NCI-H460 (cell line): ENCODE data around the gene OPN1MW. TPM values are rescaled to one million over a fixed set of nuclear protein-coding genes. Genes with fewer than 3 reads are reported as not detected.
"Not testable (repeated sequence)": the region's sequence is repeated elsewhere in the genome, so short reads cannot be mapped to it uniquely, and the experiment has no call there.

Source experiments
- DNase-seq: peaks from one replicate; pipeline ENCODE4 v3.0.0-alpha.2; 2016; ENCODE audit warnings: low read depth; ENCODE audit errors: extremely low read depth
- total RNA-seq: library from RNA; depleted of rRNA; stranded (reverse); fragments of >200 nt; shearing (Covaris generic); gene quantifications from 2 replicates; pipeline ENCODE4 v1.2.3, GENCODE V29; 2014; rRNA removed

The OPN1MW gene
- total RNA-seq, 1 experiment from 2014 or later = not detected

DNA sequence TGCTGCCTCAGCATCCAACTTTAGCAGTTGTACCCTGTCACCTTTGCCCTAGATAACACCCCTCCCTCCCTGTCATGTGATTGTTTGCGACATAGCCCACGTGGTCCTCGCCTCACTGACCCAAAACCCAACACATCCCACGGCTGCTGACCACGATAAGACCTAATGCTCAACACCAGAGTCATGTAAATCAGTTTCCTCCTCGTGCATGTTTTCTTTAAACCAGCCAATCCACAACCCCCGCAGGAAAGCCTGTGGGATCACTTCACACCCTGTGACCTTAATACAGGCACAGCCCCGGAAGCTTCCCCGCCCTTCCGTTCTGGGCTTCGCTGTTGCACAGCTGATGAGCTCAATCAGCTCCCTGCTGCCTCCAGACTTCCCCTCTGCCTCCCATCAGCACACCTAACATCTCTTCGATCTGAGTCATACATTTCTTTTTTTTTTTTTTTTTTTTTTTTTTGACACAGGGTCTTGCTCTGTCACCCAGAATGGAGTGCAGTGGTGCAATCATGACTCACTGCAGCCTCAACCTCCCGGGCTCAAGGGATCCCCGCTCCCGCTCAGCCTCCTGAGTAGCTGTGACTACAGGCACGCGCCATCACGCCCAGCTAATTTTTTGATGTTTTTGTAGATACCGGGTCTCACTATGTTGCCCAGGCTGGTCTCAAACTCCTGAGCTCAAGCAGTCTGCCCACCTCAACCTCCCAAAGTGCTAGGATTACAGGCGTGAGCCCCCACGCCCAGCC is 27.4 kb downstream of the OPN1MW start:
- DNase-seq = not testable (repeated sequence)

DNA sequence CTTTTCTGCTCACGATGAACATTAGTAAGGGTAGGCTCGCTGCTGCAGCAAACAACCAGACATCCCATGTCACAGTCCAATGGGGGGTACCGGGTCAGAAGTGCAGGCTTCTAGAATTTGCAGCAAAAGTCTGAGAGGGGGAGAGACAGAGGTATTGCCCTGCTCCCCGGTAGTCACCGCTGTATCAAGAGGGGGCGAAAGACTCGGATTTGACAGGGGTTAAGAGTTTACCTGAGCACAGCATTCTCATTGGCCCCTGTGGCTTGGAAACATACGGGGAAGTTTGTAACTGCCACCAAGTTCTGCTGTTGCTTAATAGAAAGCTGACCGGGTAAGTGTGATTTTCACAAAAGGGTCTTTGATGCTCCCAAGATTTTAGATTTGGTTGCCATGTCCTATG is 28.7 kb downstream of the OPN1MW start:
- not testable (repeated sequence) for DNase-seq

GRCh38 chrX:154211499-154211898 is 29.1 kb downstream of the OPN1MW start:
- not testable (repeated sequence) for DNase-seq

DNA sequence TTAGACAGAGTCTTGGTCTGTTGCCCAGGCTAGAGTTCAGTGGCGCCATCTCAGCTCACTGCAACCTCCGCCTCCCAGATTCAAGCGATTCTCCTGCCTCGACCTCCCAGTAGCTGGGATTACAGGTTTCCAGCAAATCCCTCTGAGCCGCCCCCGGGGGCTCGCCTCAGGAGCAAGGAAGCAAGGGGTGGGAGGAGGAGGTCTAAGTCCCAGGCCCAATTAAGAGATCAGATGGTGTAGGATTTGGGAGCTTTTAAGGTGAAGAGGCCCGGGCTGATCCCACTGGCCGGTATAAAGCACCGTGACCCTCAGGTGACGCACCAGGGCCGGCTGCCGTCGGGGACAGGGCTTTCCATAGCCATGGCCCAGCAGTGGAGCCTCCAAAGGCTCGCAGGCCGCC is 37.1 kb downstream of the OPN1MW start, which contains the start of gene OPN1MW2:
OPN1MW2 (plus strand) TSS at position 301 of the 400 bp plus-strand sequence; CDS start at position 361, 60 bp downstream.
- not testable (repeated sequence) for DNase-seq

GRCh38 chrX:154225292-154225691 is 42.9 kb downstream of the OPN1MW start:
- not testable (repeated sequence) for DNase-seq

DNA sequence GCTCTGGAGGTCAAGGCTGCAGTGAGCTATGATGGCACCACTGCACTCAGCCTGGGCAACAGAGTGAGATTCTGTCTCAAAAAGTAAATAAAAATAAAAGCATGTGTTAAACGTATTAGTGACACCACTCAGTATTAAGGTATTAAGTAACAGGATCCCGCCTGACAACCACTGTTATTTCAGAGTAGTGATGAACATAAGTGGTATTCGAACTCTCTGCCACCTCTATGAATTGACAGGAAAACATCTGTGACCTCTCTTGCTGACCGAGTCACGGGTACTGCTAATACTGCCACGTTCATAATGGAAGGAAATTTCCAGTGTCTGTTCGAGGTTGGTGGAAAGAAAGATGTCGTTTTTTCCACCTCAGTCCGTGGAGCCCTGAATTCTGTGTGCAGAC is 44.3 kb downstream of the OPN1MW start:
- not testable (repeated sequence) for DNase-seq

DNA sequence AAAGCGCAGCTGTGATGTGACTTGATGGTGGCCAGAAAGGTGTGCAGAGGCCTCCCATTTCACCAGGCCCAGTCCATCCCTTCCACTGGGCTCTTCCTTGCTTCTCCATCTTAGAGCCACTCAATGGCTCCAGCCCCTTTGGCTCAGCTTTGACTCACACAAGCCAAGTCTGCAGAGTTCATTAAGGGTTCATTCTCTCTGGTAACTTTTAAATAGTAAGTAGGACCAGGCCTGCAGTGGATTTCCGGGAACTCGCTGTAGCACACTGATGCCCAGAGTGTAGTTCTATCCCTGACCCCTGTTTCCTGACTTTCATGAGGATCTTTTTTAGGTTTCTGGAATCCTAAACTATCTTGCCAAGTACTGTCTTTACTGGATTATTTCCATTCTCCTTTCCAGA is 49.0 kb downstream of the OPN1MW start:
- not testable (repeated sequence) for DNase-seq

DNA sequence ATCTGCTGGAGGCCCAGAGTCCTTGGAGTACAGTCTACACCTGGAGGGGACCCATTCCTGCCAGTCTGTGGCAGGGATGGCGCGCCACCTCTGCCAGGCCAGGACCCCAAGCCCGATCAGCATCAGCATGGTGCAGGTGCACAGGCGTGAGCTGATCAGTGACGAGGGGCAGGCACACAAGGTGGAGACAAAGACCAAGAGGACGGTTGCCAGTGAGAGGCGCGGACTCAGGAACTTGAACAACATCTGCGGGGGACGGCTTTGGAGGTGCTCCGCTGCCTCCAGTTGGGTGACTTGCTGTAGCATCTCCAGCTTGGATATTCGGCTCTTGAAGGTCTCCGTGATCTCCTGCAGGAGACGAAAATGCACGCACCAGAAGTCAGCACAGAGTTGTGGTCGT is 51.2 kb downstream of the OPN1MW start:
- not testable (repeated sequence) for DNase-seq

- not testable (repeated sequence) for DNase-seq
These were observed 56.7 kb downstream of the OPN1MW start for GRCh38 chrX:154238939-154239559.

DNA sequence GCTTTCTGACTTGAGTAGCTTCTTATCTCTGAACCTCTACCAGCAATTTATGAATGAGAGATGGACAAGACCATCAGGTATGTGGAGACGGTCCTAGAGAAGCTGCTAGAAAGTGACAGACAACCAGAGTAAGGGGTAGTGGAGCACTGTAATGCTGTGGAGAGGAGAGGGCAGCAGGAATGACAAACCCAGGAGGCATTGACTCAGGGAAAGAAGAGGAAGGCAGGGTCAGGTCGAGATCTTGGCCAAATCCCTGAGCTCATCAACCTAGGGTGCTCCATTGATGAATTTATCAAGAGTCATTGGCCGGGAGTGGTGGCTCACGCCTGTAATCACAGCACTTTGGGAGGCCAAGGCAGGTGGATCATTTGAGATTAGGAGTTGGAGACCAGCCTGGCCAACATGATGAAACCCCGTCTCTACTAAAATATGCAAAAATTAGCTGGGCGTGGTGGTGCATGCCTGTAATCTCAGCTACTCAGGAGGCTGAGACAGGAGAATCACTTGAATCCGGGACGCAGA is 57.6 kb downstream of the OPN1MW start:
- DNase-seq = not testable (repeated sequence)

Other genes with a start within 250 kb of the OPN1MW start
- gene NAA10, start 247.6 kb upstream of the OPN1MW start, total RNA-seq = 136 and 150 TPM in 2 replicates
- 0.66 and 0.87 TPM in 2 replicates for gene RENBP, start 238.0 kb upstream of the OPN1MW start, total RNA-seq
- gene HCFC1, start 210.8 kb upstream of the OPN1MW start, total RNA-seq = 28.0 and 30.3 TPM in 2 replicates
- gene TMEM187, start 209.8 kb upstream of the OPN1MW start, total RNA-seq = 10.0 and 10.3 TPM in 2 replicates
- gene IRAK1, start 162.7 kb upstream of the OPN1MW start, total RNA-seq = 219 and 237 TPM in 2 replicates
- gene MECP2, start 84.9 kb upstream of the OPN1MW start, total RNA-seq = 33.0 and 38.2 TPM in 2 replicates
- gene OPN1LW, start 38.4 kb upstream of the OPN1MW start, total RNA-seq = not detected in 2 replicates
- not detected in 2 replicates for gene OPN1MW2, start 37.2 kb downstream of the OPN1MW start, total RNA-seq
- not detected in 2 replicates for gene OPN1MW3, start 75.0 kb downstream of the OPN1MW start, total RNA-seq
- gene TEX28, start 112.5 kb downstream of the OPN1MW start, total RNA-seq = not detected in 2 replicates
- gene TKTL1, start 113.2 kb downstream of the OPN1MW start, total RNA-seq = not detected in 2 replicates
- 901 and 1,031 TPM in 2 replicates for gene FLNA, start 192.0 kb downstream of the OPN1MW start, total RNA-seq
- 85.8 and 98.2 TPM in 2 replicates for gene EMD, start 196.7 kb downstream of the OPN1MW start, total RNA-seq
- gene RPL10, start 215.8 kb downstream of the OPN1MW start, total RNA-seq = 5,948 and 7,043 TPM in 2 replicates
- 45.8 and 48.9 TPM in 2 replicates for gene DNASE1L1, start 226.7 kb downstream of the OPN1MW start, total RNA-seq
- 43.7 and 53.6 TPM in 2 replicates for gene TAFAZZIN, start 228.9 kb downstream of the OPN1MW start, total RNA-seq
- gene ATP6AP1, start 246.1 kb downstream of the OPN1MW start, total RNA-seq = 99.0 and 105 TPM in 2 replicates